ENCODE results near the gene CCDC6. TPM values are rescaled to one million over a fixed set of nuclear protein-coding genes. Genes with fewer than 3 reads are reported as not detected.

The CCDC6 gene
- total and polyA plus RNA-seq, 9 of the 15 experiments (the other 6 are each of a cell fraction or from before 2014, with no cell fraction given), result 10.4 to 41.0 (median 20.9) TPM

DNA sequence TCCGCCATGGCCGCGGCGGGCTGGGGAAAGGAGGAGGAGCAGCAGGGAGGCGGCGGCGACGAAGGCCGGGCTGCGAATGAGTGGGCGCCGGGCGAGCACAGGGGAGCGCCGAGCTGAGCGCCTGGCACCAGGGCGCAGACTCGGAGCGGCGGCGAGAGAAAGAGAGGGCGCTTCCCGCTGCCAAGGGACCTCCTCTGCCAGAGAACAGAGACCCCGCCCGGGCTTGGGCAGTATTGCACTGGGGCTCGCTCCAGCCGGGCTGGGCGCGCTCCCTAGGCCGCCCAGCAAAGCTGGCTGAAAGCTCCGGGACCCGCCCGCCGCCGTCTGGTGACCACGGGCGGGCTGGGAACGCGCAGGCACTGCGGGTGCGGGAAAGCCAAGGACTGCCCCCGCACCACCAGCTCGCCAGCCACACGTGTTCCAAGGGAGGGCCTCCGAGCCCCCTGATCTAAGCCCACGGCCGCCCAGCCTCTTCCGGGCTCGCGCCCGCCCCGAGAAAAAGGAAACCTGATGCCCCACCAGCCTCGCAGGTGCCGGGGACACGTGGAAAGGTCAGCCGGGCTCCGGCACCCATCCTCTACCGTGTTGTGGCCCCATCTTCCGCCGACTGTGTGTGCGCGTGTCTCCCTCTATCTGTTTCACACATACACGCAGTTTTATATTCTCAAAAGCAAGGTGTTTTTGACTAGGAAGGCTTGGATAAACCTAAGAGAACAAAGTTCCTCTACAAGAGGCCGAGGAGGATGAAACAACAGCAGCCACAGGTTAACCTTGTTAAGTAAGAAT, at the start of gene CCDC6 (continued):
- TF ChIP-seq, protein P1, sequence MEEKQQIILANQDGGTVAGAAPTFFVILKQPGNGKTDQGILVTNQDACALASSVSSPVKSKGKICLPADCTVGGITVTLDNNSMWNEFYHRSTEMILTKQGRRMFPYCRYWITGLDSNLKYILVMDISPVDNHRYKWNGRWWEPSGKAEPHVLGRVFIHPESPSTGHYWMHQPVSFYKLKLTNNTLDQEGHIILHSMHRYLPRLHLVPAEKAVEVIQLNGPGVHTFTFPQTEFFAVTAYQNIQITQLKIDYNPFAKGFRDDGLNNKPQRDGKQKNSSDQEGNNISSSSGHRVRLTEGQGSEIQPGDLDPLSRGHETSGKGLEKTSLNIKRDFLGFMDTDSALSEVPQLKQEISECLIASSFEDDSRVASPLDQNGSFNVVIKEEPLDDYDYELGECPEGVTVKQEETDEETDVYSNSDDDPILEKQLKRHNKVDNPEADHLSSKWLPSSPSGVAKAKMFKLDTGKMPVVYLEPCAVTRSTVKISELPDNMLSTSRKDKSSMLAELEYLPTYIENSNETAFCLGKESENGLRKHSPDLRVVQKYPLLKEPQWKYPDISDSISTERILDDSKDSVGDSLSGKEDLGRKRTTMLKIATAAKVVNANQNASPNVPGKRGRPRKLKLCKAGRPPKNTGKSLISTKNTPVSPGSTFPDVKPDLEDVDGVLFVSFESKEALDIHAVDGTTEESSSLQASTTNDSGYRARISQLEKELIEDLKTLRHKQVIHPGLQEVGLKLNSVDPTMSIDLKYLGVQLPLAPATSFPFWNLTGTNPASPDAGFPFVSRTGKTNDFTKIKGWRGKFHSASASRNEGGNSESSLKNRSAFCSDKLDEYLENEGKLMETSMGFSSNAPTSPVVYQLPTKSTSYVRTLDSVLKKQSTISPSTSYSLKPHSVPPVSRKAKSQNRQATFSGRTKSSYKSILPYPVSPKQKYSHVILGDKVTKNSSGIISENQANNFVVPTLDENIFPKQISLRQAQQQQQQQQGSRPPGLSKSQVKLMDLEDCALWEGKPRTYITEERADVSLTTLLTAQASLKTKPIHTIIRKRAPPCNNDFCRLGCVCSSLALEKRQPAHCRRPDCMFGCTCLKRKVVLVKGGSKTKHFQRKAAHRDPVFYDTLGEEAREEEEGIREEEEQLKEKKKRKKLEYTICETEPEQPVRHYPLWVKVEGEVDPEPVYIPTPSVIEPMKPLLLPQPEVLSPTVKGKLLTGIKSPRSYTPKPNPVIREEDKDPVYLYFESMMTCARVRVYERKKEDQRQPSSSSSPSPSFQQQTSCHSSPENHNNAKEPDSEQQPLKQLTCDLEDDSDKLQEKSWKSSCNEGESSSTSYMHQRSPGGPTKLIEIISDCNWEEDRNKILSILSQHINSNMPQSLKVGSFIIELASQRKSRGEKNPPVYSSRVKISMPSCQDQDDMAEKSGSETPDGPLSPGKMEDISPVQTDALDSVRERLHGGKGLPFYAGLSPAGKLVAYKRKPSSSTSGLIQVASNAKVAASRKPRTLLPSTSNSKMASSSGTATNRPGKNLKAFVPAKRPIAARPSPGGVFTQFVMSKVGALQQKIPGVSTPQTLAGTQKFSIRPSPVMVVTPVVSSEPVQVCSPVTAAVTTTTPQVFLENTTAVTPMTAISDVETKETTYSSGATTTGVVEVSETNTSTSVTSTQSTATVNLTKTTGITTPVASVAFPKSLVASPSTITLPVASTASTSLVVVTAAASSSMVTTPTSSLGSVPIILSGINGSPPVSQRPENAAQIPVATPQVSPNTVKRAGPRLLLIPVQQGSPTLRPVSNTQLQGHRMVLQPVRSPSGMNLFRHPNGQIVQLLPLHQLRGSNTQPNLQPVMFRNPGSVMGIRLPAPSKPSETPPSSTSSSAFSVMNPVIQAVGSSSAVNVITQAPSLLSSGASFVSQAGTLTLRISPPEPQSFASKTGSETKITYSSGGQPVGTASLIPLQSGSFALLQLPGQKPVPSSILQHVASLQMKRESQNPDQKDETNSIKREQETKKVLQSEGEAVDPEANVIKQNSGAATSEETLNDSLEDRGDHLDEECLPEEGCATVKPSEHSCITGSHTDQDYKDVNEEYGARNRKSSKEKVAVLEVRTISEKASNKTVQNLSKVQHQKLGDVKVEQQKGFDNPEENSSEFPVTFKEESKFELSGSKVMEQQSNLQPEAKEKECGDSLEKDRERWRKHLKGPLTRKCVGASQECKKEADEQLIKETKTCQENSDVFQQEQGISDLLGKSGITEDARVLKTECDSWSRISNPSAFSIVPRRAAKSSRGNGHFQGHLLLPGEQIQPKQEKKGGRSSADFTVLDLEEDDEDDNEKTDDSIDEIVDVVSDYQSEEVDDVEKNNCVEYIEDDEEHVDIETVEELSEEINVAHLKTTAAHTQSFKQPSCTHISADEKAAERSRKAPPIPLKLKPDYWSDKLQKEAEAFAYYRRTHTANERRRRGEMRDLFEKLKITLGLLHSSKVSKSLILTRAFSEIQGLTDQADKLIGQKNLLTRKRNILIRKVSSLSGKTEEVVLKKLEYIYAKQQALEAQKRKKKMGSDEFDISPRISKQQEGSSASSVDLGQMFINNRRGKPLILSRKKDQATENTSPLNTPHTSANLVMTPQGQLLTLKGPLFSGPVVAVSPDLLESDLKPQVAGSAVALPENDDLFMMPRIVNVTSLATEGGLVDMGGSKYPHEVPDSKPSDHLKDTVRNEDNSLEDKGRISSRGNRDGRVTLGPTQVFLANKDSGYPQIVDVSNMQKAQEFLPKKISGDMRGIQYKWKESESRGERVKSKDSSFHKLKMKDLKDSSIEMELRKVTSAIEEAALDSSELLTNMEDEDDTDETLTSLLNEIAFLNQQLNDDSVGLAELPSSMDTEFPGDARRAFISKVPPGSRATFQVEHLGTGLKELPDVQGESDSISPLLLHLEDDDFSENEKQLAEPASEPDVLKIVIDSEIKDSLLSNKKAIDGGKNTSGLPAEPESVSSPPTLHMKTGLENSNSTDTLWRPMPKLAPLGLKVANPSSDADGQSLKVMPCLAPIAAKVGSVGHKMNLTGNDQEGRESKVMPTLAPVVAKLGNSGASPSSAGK (IDR thresholded peaks at IDR 0.05), result peak; percentile 98
- TF ChIP-seq JUND (IDR thresholded peaks at IDR 0.05; ENCODE audit: borderline replicate concordance, low read depth, low read length), result peak; percentile 33; the same call in 1 of the 2 replicates
- TF ChIP-seq JUND (tag; IDR thresholded peaks at IDR 0.05; ENCODE audit: borderline replicate concordance, low read depth, low read length), result no peak
- TF ChIP-seq, protein P2, sequence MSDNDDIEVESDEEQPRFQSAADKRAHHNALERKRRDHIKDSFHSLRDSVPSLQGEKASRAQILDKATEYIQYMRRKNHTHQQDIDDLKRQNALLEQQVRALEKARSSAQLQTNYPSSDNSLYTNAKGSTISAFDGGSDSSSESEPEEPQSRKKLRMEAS (CRISPR knock-in tag; IDR thresholded peaks at IDR 0.05), result peak; percentile 97
- no peak for TF ChIP-seq ZNF57 (CRISPR knock-in tag; IDR thresholded peaks at IDR 0.05)
- TF ChIP-seq EWSR1 (IDR thresholded peaks at IDR 0.05; ENCODE audit: borderline replicate concordance, low read depth, partially characterized antibody), result no peak
- peak; percentile 46; the same call in 1 of the 2 replicates for TF ChIP-seq KDM2B (CRISPR knock-in tag; IDR thresholded peaks at IDR 0.05)
- TF ChIP-seq, protein P3, sequence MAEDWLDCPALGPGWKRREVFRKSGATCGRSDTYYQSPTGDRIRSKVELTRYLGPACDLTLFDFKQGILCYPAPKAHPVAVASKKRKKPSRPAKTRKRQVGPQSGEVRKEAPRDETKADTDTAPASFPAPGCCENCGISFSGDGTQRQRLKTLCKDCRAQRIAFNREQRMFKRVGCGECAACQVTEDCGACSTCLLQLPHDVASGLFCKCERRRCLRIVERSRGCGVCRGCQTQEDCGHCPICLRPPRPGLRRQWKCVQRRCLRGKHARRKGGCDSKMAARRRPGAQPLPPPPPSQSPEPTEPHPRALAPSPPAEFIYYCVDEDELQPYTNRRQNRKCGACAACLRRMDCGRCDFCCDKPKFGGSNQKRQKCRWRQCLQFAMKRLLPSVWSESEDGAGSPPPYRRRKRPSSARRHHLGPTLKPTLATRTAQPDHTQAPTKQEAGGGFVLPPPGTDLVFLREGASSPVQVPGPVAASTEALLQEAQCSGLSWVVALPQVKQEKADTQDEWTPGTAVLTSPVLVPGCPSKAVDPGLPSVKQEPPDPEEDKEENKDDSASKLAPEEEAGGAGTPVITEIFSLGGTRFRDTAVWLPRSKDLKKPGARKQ (CRISPR knock-in tag; IDR thresholded peaks at IDR 0.05), result no peak
- TF ChIP-seq, protein P4, sequence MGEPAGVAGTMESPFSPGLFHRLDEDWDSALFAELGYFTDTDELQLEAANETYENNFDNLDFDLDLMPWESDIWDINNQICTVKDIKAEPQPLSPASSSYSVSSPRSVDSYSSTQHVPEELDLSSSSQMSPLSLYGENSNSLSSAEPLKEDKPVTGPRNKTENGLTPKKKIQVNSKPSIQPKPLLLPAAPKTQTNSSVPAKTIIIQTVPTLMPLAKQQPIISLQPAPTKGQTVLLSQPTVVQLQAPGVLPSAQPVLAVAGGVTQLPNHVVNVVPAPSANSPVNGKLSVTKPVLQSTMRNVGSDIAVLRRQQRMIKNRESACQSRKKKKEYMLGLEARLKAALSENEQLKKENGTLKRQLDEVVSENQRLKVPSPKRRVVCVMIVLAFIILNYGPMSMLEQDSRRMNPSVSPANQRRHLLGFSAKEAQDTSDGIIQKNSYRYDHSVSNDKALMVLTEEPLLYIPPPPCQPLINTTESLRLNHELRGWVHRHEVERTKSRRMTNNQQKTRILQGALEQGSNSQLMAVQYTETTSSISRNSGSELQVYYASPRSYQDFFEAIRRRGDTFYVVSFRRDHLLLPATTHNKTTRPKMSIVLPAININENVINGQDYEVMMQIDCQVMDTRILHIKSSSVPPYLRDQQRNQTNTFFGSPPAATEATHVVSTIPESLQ (CRISPR knock-in tag; IDR thresholded peaks at IDR 0.05), result peak; percentile 29
- TF ChIP-seq ZNF140 (CRISPR knock-in tag; IDR thresholded peaks at IDR 0.05), result no peak
- TF ChIP-seq ZNF134 (CRISPR knock-in tag; conservative IDR thresholded peaks at IDR 0.05), result peak; percentile 59; the same call in 1 of the 2 replicates
